ENCODE measurements around the gene ZNRF3. TPM values are rescaled to one million over a fixed set of nuclear protein-coding genes. Genes with fewer than 3 reads are reported as not detected.

The ZNRF3 gene
- total and polyA plus RNA-seq, 4 donors: 3.5 to 10.2 (median 6.9) TPM

DNA sequence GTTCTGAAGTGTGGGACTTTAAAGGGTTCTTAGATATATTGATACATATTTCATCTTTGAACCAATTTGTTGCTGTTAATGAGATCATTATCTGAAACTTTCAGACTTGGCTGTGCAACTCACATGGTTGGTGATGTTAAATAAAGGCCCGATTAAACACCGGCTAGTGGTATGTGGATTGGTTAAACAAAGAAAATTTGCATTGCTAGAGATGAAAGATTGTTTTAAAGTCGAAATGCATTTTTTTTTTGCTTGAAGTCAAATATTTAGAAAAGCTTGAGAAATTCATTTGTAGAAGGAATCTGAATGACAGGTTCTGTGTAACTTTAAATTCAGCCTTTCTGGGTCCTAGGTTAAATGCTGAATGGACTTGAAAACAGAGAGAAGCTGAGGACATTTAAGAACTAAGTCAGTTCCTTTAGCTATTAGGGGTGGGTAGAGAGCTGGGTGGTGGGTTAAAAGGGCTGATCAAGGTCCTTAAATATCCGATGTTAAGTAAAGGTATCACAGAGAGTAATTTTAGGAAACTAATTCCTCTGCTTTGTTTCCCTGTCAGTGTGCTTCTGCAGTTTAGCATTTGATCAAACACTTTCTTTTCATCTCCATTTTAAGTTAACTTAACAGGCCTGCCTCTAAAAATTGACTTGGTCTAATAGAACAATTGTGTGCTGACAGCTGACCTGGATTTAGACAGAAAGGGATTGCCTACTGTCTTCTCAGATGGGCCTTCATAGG lies 4.5 kb downstream of the ZNRF3 start:
- H3K36me3 ChIP-seq (ENCODE audit: control insufficient read depth in 4 of 4, insufficient read depth in 4 of 4, low read length in 4 of 4): no peaks in the 10 kb centered on the region
- H3K9me3 ChIP-seq (ENCODE audit: control insufficient read depth in 4 of 4, insufficient read depth in 3 of 4, low read length in 3 of 4): no peaks in the 10 kb centered on the region
- no peaks in the 10 kb centered on the region for H3K27me3 ChIP-seq (ENCODE audit: control insufficient read depth in 3 of 3, insufficient read depth in 3 of 3, low read length in 2 of 3)
- no peak overlapping the region for H3K9ac ChIP-seq (ENCODE audit: insufficient read depth in 1 of 2, low read length in 2 of 2)
- TF ChIP-seq, protein P1, sequence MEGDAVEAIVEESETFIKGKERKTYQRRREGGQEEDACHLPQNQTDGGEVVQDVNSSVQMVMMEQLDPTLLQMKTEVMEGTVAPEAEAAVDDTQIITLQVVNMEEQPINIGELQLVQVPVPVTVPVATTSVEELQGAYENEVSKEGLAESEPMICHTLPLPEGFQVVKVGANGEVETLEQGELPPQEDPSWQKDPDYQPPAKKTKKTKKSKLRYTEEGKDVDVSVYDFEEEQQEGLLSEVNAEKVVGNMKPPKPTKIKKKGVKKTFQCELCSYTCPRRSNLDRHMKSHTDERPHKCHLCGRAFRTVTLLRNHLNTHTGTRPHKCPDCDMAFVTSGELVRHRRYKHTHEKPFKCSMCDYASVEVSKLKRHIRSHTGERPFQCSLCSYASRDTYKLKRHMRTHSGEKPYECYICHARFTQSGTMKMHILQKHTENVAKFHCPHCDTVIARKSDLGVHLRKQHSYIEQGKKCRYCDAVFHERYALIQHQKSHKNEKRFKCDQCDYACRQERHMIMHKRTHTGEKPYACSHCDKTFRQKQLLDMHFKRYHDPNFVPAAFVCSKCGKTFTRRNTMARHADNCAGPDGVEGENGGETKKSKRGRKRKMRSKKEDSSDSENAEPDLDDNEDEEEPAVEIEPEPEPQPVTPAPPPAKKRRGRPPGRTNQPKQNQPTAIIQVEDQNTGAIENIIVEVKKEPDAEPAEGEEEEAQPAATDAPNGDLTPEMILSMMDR (IDR thresholded peaks at IDR 0.05; ENCODE audit: control extremely low read depth, extremely low read depth): no peak
- no peak for DNase-seq
- H3K27ac ChIP-seq (ENCODE audit: low read depth in 1 of 2, low read length in 1 of 2): no peak overlapping the region
- WGBS, 2 donors: 54 to 72% methylated on average over 4 of the region's 4 CpGs
- ATAC-seq (ENCODE audit: insufficient read depth, low FRiP score): no peak
- peaks cover 3 to 42% (median 8%) of the 10 kb centered on the region in 5 donors for H3K4me1 ChIP-seq (ENCODE audit: control insufficient read depth in 5 of 5, insufficient read depth in 5 of 5, low read length in 5 of 5)
- H3K4me3 ChIP-seq: no peak overlapping the region

DNA sequence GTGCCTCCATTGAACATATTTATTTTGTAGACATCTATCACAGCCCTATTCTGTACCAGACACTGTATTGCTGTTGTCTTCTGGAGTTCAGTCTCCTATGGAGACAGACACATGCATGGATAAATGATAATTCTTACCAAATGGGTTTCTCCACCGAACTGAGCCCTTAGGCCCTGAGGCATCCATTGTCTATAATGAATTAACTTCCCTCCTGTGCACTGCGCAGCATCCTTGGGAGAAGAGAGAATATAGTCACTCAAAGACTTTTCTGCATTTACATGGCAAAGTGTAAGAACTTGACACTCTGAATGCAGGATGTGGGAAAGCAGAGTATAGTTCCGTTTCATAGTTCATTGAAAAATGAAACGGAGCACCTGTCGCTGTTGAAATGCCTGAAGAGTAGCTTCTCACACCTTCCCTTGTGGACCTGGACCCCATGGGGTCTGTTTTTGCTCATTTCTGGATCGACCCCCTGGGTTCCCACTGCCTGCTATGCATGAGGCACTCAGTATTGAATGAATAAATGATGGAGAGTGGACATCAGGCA lies 6.2 kb downstream of the ZNRF3 start:
- Histone ChIP-seq H3K4me3 (no peak overlapping the region), H3K27ac (ENCODE audit: low read depth in 1 of 2, low read length in 1 of 2) (no peak overlapping the region), H3K27me3 (ENCODE audit: control insufficient read depth in 3 of 3, insufficient read depth in 3 of 3, low read length in 2 of 3) (no peaks in the 10 kb centered on the region), H3K4me1 (ENCODE audit: control insufficient read depth in 5 of 5, insufficient read depth in 5 of 5, low read length in 5 of 5) (peaks cover 5 to 38% (median 8%) of the 10 kb centered on the region in 5 donors), H3K9me3 (ENCODE audit: control insufficient read depth in 4 of 4, insufficient read depth in 3 of 4, low read length in 3 of 4) (no peaks in the 10 kb centered on the region), H3K9ac (ENCODE audit: insufficient read depth in 1 of 2, low read length in 2 of 2) (no peak overlapping the region), H3K36me3 (ENCODE audit: control insufficient read depth in 4 of 4, insufficient read depth in 4 of 4, low read length in 4 of 4) (no peaks in the 10 kb centered on the region)
- WGBS, 2 donors: 86% methylated on average over 6 of the region's 6 CpGs
- TF ChIP-seq, protein P1 (IDR thresholded peaks at IDR 0.05; ENCODE audit: control extremely low read depth, extremely low read depth): no peak
- no peak for DNase-seq
- no peak for ATAC-seq (ENCODE audit: insufficient read depth, low FRiP score)

DNA sequence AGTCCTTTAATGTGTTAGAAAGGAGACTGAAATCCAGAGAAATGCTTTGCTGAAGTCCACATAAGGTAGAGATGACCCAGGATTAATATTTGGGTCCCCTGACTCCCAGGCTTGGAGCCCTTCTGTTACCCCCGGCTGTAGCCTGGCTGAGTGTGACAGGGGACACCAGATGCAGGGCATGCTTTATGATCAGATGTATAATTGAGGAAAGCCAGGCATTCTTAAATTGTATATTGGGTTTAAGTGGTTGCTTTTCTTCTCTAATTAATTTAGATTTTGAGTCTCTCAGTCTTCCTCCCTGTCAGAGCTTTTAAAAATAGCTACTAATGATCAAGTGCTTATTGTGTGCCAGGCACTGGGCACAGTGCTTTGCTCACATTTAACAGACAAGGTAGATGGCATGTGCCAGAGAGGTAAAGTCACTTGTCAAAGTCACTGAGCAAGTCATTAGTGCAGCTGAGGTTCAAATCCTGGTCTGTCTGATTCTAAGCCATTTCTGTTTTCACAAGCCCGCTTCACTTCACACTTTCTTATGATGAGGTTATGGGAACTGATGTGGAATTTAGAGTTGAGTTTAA lies 7.9 kb downstream of the ZNRF3 start:
- DNase-seq (no peak), ATAC-seq (ENCODE audit: insufficient read depth, low FRiP score) (no peak)
- TF ChIP-seq, protein P1 (IDR thresholded peaks at IDR 0.05; ENCODE audit: control extremely low read depth, extremely low read depth): no peak
- Histone ChIP-seq H3K9me3 (ENCODE audit: control insufficient read depth in 4 of 4, insufficient read depth in 3 of 4, low read length in 3 of 4) (no peaks in the 10 kb centered on the region), H3K4me3 (no peak overlapping the region), H3K27ac (ENCODE audit: low read depth in 1 of 2, low read length in 1 of 2) (no peak overlapping the region), H3K9ac (ENCODE audit: insufficient read depth in 1 of 2, low read length in 2 of 2) (no peak overlapping the region), H3K36me3 (ENCODE audit: control insufficient read depth in 4 of 4, insufficient read depth in 4 of 4, low read length in 4 of 4) (no peaks in the 10 kb centered on the region), H3K27me3 (ENCODE audit: control insufficient read depth in 3 of 3, insufficient read depth in 3 of 3, low read length in 2 of 3) (no peaks in the 10 kb centered on the region), H3K4me1 (ENCODE audit: control insufficient read depth in 5 of 5, insufficient read depth in 5 of 5, low read length in 5 of 5) (peaks cover 6 to 23% (median 7%) of the 10 kb centered on the region in 5 donors)
- WGBS, 2 donors: 91 to 96% methylated on average over 2 of the region's 2 CpGs

All from lung (tissue), 12 donors.